Measurements from ENCODE around the gene DDOST. TPM values are rescaled to one million over a fixed set of nuclear protein-coding genes. Genes with fewer than 3 reads are reported as not detected.

DDOST gene
- total RNA-seq, 2 experiments from 2014 or later, result 96.1 to 101 TPM

DNA sequence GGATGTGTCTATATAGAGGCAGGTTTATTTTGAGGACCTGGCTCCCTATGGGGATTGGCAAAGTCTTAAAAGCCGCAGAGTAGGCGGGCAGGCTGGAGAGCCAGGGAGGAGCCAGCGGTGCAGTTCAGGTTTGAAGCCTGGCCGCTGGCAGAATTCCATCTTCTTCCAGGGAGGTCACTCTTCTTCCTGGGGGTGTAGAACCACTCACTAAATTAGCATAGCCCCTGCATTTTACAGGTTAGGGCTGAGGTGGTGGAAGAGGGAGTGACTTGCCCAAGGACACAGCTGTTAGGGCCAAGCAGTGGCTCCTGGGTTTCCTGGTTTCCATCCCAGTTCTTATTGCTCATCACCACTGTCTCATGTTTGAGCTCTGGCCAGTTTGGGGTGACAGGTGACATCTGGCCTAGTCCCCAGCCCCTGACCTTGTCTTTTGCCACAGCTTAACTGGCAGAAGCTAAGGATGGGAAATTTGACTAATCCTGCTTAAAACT, 26.5 kb downstream of the DDOST start:
- no peaks in the 10 kb centered on the region for H3K9me3 ChIP-seq (ENCODE audit: control insufficient read depth in 1 of 2, insufficient read depth in 1 of 2, low read length in 2 of 2)
- Mint-ChIP-seq H3K27me3 (no peaks in the 10 kb centered on the region), H3K27ac (peak overlapping the region; percentile 87), H3K4me3 (peak overlapping the region; percentile 94), H3K4me1 (ENCODE audit: low read depth) (peaks cover 12% of the 10 kb centered on the region), H3K36me3 (ENCODE audit: low read depth) (peaks cover 31% of the 10 kb centered on the region), H3K9me3 (no peaks in the 10 kb centered on the region)
- peaks cover 18% of the 10 kb centered on the region for H3K4me1 ChIP-seq (ENCODE audit: insufficient read depth, low read length)
- H3K27ac ChIP-seq (ENCODE audit: low read depth in 1 of 2, low read length in 2 of 2), result peak overlapping the region in 1 of 2 donors; percentile 72
- ATAC-seq (ENCODE audit: poor library complexity) (peak; percentile 35), DNase-seq (peak in 8 of 14 experiments; percentile 7 to 65 (median 31))
- ChIA-PET CTCF (interaction anchor here (1.5 to 1.6 kb wide), 2 partner anchors 18 to 59 kb away, joined by 5 read pairs; no protein-coding TSS in a partner anchor), POLR2A (interaction anchor here (0.6 to 2.2 kb wide), 8 partner anchors 24 to 311 kb away, joined by 3 to 35 read pairs (median 6); partner anchors contain the start of genes DDOST, HP1BP3, KIF17 and MUL1)
- H3K4me3 ChIP-seq (ENCODE audit: low read length), result peak overlapping the region; percentile 69
- peaks cover 0 to 3% of the 10 kb centered on the region in 2 experiments for H3K27me3 ChIP-seq (ENCODE audit: control insufficient read depth in 1 of 2, insufficient read depth in 2 of 2, low read length in 2 of 2)
- TF ChIP-seq, protein P1, sequence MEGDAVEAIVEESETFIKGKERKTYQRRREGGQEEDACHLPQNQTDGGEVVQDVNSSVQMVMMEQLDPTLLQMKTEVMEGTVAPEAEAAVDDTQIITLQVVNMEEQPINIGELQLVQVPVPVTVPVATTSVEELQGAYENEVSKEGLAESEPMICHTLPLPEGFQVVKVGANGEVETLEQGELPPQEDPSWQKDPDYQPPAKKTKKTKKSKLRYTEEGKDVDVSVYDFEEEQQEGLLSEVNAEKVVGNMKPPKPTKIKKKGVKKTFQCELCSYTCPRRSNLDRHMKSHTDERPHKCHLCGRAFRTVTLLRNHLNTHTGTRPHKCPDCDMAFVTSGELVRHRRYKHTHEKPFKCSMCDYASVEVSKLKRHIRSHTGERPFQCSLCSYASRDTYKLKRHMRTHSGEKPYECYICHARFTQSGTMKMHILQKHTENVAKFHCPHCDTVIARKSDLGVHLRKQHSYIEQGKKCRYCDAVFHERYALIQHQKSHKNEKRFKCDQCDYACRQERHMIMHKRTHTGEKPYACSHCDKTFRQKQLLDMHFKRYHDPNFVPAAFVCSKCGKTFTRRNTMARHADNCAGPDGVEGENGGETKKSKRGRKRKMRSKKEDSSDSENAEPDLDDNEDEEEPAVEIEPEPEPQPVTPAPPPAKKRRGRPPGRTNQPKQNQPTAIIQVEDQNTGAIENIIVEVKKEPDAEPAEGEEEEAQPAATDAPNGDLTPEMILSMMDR (IDR thresholded peaks at IDR 0.05), result no peak
- intact Hi-C loops (cut with DNase I, micrococcal nuclease), result loop anchor here (5.0 to 10.0 kb wide), 2 partner anchors 720 to 752 kb away; partner anchors contain the start of gene OTUD3 (in 1 of the 2)
- H3K36me3 ChIP-seq (ENCODE audit: insufficient read depth, low read length), result peaks cover 20% of the 10 kb centered on the region

DNA sequence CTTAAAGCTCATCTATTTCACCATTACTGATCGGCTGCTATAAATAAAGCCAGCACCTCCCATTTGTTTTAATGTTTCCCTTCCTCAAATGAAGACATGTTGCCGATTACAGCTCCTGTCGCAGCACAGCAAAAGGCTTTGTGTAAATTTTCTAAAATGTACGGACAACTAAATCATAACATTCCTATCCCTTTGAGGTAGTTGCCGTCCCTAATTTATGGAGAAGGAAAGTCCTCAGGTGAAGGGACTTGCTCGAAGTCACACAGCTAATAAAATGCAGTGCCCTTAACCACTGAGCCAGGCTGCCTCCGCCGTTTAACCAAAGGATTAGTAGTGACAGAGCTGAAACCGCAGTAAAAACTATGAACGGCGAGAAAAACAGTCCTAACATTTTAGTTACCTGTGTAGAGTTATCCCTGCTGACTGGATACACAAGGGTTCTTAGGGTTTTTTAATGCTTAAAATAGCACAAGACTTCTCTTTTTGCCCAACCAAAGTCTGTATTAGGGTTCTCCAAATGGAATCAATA, 27.0 kb downstream of the DDOST start:
- CTCF ChIA-PET, result interaction anchor here (0.6 to 1.8 kb wide), 5 partner anchors 19 to 112 kb away, joined by 3 to 5 read pairs (median 4); partner anchors contain the start of gene DDOST

More for the DNA sequence above, 27.0 kb downstream of the DDOST start:
- POLR2A ChIA-PET, result interaction anchor here (0.5 to 2.2 kb wide), 18 partner anchors 8 to 1562 kb away, joined by 3 to 35 read pairs (median 4); partner anchors contain the start of genes DDOST, HP1BP3, KIF17 and MUL1
- peak overlapping the region; percentile 94 for H3K4me3 Mint-ChIP-seq
- H3K36me3 Mint-ChIP-seq (ENCODE audit: low read depth), result peaks cover 27% of the 10 kb centered on the region
- peak; percentile 20 for ATAC-seq (ENCODE audit: poor library complexity)
- Histone ChIP-seq H3K4me1 (ENCODE audit: insufficient read depth, low read length) (peaks cover 18% of the 10 kb centered on the region), H3K9me3 (ENCODE audit: control insufficient read depth in 1 of 2, insufficient read depth in 1 of 2, low read length in 2 of 2) (no peaks in the 10 kb centered on the region), H3K36me3 (ENCODE audit: insufficient read depth, low read length) (peaks cover 18% of the 10 kb centered on the region), H3K27me3 (ENCODE audit: control insufficient read depth in 1 of 2, insufficient read depth in 2 of 2, low read length in 2 of 2) (peaks cover 0 to 3% of the 10 kb centered on the region in 2 experiments), H3K27ac (ENCODE audit: low read depth in 1 of 2, low read length in 2 of 2) (peak overlapping the region; percentile 52 to 72), H3K4me3 (ENCODE audit: low read length) (peak overlapping the region; percentile 69)
- no peaks in the 10 kb centered on the region for H3K9me3 Mint-ChIP-seq
- peak in 4 of 14 experiments; percentile 8 to 29 (median 14) for DNase-seq
- TF ChIP-seq, protein P1 (IDR thresholded peaks at IDR 0.05), result no peak
- peaks cover 12% of the 10 kb centered on the region for H3K4me1 Mint-ChIP-seq (ENCODE audit: low read depth)
- H3K27me3 Mint-ChIP-seq, result peaks cover 3% of the 10 kb centered on the region
- H3K27ac Mint-ChIP-seq, result peak overlapping the region; percentile 87
- intact Hi-C loops (cut with DNase I, micrococcal nuclease), result loop anchor here (5.0 to 10.0 kb wide), 2 partner anchors 719 to 752 kb away; partner anchors contain the start of gene OTUD3 (in 1 of the 2)

All from CD4-positive, alpha-beta T cell (primary cell).